ENCODE measurements around the gene MAPK12.

Gene MAPK12

DNA sequence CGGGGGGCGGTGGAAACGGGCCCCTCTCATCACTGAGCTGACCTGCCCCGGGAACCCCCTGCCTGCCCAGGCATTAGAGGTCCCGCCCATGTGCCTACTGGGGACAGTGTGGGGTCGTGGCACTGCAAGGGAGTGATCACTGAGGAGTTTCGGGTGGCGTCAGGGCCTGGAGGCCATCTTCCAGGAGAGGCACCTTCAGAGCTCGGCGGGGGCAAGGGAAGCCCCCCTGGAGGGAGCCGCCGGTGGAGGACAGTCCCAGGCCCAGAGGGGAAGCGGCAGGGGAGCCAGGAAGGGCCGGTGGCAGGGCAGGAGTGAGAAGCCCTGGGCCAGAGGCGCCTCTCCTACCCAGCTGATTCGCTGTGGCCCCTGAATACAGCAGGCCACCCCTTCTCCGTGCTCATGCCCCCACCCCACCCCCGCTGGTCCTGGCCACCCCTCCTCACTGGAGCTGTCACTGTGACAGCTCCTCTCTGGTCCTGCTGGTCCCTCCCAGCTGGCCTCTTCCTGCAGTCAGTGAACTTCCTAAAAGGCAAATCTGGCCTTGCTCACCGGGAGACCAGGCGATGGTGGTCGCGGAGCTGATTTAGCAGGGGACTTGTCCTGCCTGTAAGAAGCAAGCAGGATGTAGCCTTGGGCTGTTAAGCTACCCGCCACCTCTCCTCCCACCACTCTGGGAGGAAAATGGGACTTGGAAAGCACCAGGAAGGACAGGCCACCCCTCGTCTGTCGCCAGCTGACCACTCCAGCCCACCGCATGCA, 10.7 kb upstream of the MAPK12 start:
- no peak overlapping the region for H3K27ac ChIP-seq (ENCODE audit: low read depth, low read length)
- peaks cover 22% of the 10 kb centered on the region for H3K36me3 ChIP-seq (ENCODE audit: control insufficient read depth, insufficient read depth, low read length)
- peaks cover 40% of the 10 kb centered on the region for H3K27me3 ChIP-seq (ENCODE audit: control insufficient read depth, insufficient read depth, low read length)
- peaks cover 7% of the 10 kb centered on the region; the same call in 1 of the 2 replicates for H3K9me3 ChIP-seq (ENCODE audit: control insufficient read depth, insufficient read depth, low read length)
- H3K4me3 ChIP-seq (ENCODE audit: low read depth, low read length), result no peak overlapping the region
- no peak overlapping the region for H3K9ac ChIP-seq (ENCODE audit: low read depth, low read length)
- H3K4me1 ChIP-seq (ENCODE audit: control insufficient read depth, insufficient read depth, low read length), result no peaks in the 10 kb centered on the region

DNA sequence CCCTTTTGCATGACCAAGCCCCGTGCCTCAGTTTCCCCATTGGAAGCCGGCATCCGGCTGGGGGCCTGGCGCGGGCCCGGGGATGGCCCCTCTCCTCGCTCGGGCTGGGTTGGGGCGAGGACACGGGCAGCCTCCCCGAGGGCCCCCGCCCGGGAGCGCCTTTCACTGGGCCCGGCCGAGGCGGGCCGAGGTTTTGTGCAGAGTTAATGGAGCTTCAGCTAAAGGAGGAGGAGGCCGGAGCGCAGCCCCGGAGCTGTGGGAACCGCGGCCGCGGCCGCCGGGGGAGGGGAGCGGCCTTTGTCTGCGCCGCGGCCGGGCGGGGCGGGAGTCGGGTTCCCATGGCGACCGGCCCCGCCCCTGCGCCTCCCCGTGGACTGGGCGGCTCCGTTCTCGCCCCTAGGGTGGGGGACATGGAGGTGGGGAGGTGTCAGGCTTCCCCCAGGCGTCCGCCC, 10.1 kb upstream of the MAPK12 start:
- no peak overlapping the region for H3K9ac ChIP-seq (ENCODE audit: low read depth, low read length)
- H3K4me3 ChIP-seq (ENCODE audit: low read depth, low read length), result peak overlapping the region; percentile 56
- no peak overlapping the region for H3K27ac ChIP-seq (ENCODE audit: low read depth, low read length)
- peaks cover 7% of the 10 kb centered on the region; the same call in 1 of the 2 replicates for H3K9me3 ChIP-seq (ENCODE audit: control insufficient read depth, insufficient read depth, low read length)
- H3K36me3 ChIP-seq (ENCODE audit: control insufficient read depth, insufficient read depth, low read length), result peaks cover 17% of the 10 kb centered on the region
- peaks cover 47% of the 10 kb centered on the region for H3K27me3 ChIP-seq (ENCODE audit: control insufficient read depth, insufficient read depth, low read length)
- no peaks in the 10 kb centered on the region for H3K4me1 ChIP-seq (ENCODE audit: control insufficient read depth, insufficient read depth, low read length)

DNA sequence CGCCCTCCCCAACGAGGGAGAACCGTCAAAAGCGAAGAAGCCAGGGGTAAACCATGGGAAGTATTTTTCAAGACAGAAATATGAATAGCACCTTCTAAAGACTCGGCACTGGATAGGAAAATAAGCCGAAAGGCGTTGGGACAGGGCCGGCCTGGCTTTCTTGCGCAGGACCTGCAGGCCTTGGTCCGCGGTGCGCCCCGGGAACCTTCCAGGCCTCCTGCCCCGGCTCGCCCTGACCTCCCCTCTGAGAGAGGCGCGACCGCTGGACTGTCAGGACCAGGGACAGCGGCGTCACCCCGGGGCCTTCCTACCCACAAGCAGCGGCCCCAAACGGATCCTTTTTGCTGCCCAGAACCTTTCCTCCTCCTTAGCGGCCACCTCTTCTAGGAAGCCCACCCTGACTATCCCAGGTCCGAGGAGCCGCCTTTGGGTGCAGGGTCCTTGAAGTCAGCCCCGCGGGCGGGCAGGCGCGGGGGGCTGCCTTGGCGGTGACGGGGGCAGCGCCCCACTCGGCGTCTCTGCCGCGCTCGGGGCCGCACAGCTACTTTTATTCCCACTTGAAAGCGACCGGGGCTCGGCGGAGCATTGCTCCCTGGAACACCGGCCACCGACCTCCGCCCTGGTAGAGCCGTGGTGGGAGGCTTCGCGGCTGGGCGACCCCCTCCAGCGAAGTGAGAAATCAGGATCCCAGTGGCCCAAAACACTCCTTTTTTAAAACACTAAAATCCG, 9.3 kb upstream of the MAPK12 start:
- H3K4me3 ChIP-seq (ENCODE audit: low read depth, low read length), result peak overlapping the region; percentile 56
- H3K27ac ChIP-seq (ENCODE audit: low read depth, low read length), result no peak overlapping the region
- 0 out of 2 replicates have a peak, but pooled peaks cover 1% of the 10 kb centered on the region for H3K9me3 ChIP-seq (ENCODE audit: control insufficient read depth, insufficient read depth, low read length)
- peaks cover 52% of the 10 kb centered on the region for H3K27me3 ChIP-seq (ENCODE audit: control insufficient read depth, insufficient read depth, low read length)
- H3K36me3 ChIP-seq (ENCODE audit: control insufficient read depth, insufficient read depth, low read length), result peaks cover 10% of the 10 kb centered on the region
- H3K9ac ChIP-seq (ENCODE audit: low read depth, low read length), result no peak overlapping the region
- no peaks in the 10 kb centered on the region for H3K4me1 ChIP-seq (ENCODE audit: control insufficient read depth, insufficient read depth, low read length)

DNA sequence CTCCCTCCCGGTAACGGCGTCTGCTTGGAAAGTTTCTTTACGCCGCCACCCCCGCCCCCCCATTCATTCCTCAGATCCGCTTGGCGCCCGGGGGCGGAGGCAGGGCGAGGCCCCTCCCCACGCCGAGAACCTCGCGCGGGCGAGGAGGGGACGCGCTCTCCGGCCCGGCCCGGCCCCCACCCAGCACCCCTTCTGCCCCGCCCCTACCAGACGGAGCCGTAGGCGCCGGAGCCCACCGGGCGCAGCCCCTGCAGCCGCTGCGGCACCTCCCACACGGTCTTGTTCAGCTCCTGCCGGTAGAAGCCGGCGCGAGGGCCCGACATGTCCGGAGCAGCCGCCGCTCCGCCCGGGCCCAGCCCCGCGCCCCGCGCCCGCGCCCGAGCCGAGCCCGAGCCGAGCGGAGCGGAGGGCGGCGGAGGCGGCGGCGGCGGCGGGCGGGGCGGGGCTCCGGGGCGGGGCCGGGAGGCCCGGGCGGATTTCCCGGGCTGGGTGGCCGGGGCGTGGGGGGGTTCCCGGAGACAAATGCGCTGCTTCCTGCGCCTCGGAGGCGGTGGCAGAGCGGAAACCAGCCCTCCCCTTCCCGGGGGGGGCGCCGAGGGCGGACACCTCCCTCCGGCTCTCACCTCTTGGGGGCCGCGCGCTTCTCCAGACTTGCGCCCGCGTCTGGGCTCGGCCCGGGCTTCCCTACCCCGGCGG, 8.6 kb upstream of the MAPK12 start, which contains the start of gene MAPK11:
Gene MAPK11, minus strand, starts transcription at position 411 of the 696 bp plus-strand sequence. Its CDS starts 88 bp downstream, at position 323.
- Histone ChIP-seq H3K36me3 (ENCODE audit: control insufficient read depth, insufficient read depth, low read length) (peaks cover 3% of the 10 kb centered on the region), H3K9ac (ENCODE audit: low read depth, low read length) (no peak within 1 kb of the TSS), H3K4me3 (ENCODE audit: low read depth, low read length) (peak within 1 kb of the TSS; percentile 56), H3K27ac (ENCODE audit: low read depth, low read length) (no peak within 1 kb of the TSS), H3K27me3 (ENCODE audit: control insufficient read depth, insufficient read depth, low read length) (peaks cover 52% of the 10 kb centered on the region), H3K9me3 (ENCODE audit: control insufficient read depth, insufficient read depth, low read length) (no peaks in the 10 kb centered on the region), H3K4me1 (ENCODE audit: control insufficient read depth, insufficient read depth, low read length) (no peaks in the 10 kb centered on the region)

DNA sequence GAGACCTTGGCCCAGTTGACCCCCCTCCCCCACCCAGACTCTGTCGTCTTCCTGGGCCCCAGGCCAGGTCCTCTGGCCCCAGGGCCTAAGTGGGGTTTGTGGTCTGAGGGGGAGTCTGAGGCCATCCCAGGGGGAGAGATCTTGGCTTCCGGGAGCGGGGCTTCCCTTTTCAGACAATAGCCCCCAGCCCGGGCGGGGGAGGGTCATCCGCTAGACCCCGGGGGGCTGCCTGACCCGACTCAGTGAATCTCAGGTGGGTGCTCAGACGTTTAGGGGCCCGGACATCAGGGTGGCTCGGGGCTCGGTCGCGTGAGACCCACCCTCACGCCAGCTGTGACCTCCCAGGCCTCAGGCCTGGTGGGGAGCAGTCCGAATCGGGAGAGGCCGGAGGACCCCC, 8.1 kb upstream of the MAPK12 start:
- H3K27ac ChIP-seq (ENCODE audit: low read depth, low read length), result no peak overlapping the region
- H3K36me3 ChIP-seq (ENCODE audit: control insufficient read depth, insufficient read depth, low read length), result no peaks in the 10 kb centered on the region
- no peaks in the 10 kb centered on the region for H3K4me1 ChIP-seq (ENCODE audit: control insufficient read depth, insufficient read depth, low read length)
- peaks cover 56% of the 10 kb centered on the region for H3K27me3 ChIP-seq (ENCODE audit: control insufficient read depth, insufficient read depth, low read length)
- peak overlapping the region; percentile 39; the same call in 1 of the 2 replicates for H3K4me3 ChIP-seq (ENCODE audit: low read depth, low read length)
- no peak overlapping the region for H3K9ac ChIP-seq (ENCODE audit: low read depth, low read length)
- H3K9me3 ChIP-seq (ENCODE audit: control insufficient read depth, insufficient read depth, low read length), result no peaks in the 10 kb centered on the region

DNA sequence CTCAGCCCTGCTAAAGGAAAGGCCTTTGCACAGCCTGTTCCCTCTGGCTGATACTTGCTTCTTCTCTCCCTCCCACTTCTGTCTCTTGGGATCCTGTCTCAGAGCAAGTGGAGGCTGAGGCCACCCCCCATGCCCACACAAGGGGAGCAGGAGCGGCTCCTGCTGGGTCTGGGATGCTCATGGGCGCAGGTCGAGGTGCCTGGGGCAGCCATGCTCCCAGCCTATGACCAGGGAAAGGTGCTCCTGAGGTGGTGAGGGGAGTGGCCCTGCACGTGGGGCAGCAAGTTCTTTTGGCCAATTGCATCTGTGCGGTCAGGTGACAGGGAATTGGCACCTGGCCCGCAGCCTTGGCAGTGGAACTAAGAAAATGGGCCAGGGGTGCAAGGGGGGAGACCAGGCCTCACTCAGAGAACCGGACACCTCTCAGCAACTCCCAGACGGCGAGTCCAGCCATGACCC, 7.2 kb upstream of the MAPK12 start:
- H3K9me3 ChIP-seq (ENCODE audit: control insufficient read depth, insufficient read depth, low read length), result no peaks in the 10 kb centered on the region
- H3K4me3 ChIP-seq (ENCODE audit: low read depth, low read length), result no peak overlapping the region
- no peak overlapping the region for H3K9ac ChIP-seq (ENCODE audit: low read depth, low read length)
- peaks cover 57% of the 10 kb centered on the region for H3K27me3 ChIP-seq (ENCODE audit: control insufficient read depth, insufficient read depth, low read length)
- H3K4me1 ChIP-seq (ENCODE audit: control insufficient read depth, insufficient read depth, low read length), result no peaks in the 10 kb centered on the region
- H3K36me3 ChIP-seq (ENCODE audit: control insufficient read depth, insufficient read depth, low read length), result no peaks in the 10 kb centered on the region
- no peak overlapping the region for H3K27ac ChIP-seq (ENCODE audit: low read depth, low read length)

DNA sequence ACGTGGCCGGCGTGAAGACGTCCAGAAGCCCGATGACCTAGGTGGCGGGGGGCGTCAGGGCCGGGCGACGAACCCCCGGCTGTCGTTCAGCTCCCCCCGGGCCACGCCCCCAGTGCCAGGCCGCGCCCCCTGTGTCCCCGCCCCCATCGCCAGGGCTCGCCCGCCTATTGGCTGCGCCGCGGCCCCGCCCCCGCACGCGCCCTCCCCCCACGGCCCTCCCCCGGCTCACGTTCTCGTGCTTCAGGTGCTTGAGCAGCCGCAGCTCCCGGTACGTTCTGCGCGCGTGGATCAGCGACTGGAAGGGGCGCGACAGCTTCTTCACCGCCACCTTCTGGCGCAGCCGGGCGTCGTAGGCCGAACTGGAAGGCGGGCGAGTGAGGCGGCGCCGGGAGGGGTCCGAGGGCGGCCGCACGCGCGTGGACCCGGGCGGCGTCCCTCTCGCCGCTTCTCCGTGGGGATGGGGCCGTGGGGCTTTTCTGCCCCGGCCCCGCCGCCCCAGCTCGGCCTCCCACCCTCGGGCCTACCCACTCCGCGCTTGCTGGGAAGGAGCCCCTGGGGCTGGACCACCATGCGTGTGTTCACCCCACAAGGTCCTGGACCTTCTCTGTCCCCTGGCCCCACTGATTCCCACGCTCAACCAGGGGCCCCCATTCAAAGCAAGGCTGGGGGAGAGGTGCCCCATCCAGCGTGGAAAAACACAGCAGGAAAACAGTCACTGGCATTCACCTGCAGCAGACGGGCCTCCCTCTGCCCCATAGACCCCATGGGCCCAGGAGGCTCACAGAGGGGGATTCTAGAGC, 6.3 kb upstream of the MAPK12 start:
- Histone ChIP-seq H3K9ac (ENCODE audit: low read depth, low read length) (no peak overlapping the region), H3K9me3 (ENCODE audit: control insufficient read depth, insufficient read depth, low read length) (no peaks in the 10 kb centered on the region), H3K27ac (ENCODE audit: low read depth, low read length) (no peak overlapping the region), H3K36me3 (ENCODE audit: control insufficient read depth, insufficient read depth, low read length) (no peaks in the 10 kb centered on the region), H3K4me3 (ENCODE audit: low read depth, low read length) (peak overlapping the region; percentile 43; the same call in 1 of the 2 replicates), H3K27me3 (ENCODE audit: control insufficient read depth, insufficient read depth, low read length) (peaks cover 63% of the 10 kb centered on the region), H3K4me1 (ENCODE audit: control insufficient read depth, insufficient read depth, low read length) (peaks cover 4% of the 10 kb centered on the region)

DNA sequence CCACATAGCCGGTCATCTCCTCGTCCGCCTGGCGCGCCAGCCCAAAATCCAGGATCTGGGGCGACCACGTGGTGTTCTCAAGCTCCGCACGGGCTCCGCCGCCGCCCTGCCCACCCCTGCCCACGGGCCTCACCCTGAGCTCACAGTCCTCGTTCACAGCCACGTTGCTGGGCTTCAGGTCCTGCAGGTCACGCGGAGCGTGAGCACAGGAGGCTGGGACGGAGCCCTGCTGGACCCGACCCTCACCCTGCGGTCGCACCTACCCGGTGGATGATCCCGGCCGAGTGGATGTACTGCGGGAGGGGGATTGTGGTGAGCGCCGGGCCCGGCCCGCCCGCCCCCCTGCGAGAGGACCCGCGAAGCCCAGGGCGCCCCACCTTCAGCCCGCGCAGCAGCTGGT, 5.5 kb upstream of the MAPK12 start:
- H3K4me1 ChIP-seq (ENCODE audit: control insufficient read depth, insufficient read depth, low read length), result peaks cover 12% of the 10 kb centered on the region
- H3K9me3 ChIP-seq (ENCODE audit: control insufficient read depth, insufficient read depth, low read length), result no peaks in the 10 kb centered on the region
- no peak overlapping the region for H3K9ac ChIP-seq (ENCODE audit: low read depth, low read length)
- no peak overlapping the region for H3K4me3 ChIP-seq (ENCODE audit: low read depth, low read length)
- H3K27me3 ChIP-seq (ENCODE audit: control insufficient read depth, insufficient read depth, low read length), result peaks cover 70% of the 10 kb centered on the region
- no peaks in the 10 kb centered on the region for H3K36me3 ChIP-seq (ENCODE audit: control insufficient read depth, insufficient read depth, low read length)
- no peak overlapping the region for H3K27ac ChIP-seq (ENCODE audit: low read depth, low read length)

DNA sequence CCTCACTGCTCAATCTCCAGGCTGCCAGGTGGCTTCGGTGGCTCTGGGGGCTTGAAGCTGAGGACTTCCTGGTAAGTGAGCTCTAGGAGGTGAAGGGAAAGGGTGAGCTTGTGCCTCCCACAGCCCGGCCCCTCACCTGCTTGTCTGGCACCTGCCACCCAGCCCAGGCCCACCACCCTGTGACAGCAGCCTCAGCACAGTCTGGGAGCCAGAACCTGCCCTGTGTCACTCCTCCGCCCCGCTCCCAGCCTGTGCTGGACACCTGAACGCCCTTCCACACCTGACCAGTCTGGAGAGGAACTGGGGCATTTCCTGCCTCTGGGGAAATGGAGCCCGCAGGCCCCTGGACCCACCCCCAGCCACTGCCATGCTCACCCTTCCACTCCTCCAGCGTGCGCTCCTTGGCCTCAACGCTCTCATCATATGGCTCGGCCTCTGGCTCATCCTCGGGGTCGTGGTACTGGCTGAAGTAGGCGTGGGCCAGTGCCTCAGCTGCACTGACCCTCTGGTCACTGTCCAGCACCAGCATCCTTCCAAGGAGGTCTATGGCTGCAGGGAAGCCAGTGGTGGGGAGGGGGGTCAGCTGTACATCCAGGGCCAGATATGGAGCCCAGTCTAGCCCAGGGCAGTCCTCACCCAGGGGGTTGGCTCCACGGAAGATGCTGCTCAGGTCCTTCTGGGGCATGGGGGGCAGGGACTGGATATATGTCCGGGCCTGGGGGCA, 3.6 kb upstream of the MAPK12 start:
- no peak overlapping the region for H3K9ac ChIP-seq (ENCODE audit: low read depth, low read length)
- no peak overlapping the region for H3K27ac ChIP-seq (ENCODE audit: low read depth, low read length)
- H3K4me3 ChIP-seq (ENCODE audit: low read depth, low read length), result no peak overlapping the region
- no peaks in the 10 kb centered on the region for H3K9me3 ChIP-seq (ENCODE audit: control insufficient read depth, insufficient read depth, low read length)
- no peaks in the 10 kb centered on the region for H3K36me3 ChIP-seq (ENCODE audit: control insufficient read depth, insufficient read depth, low read length)
- H3K4me1 ChIP-seq (ENCODE audit: control insufficient read depth, insufficient read depth, low read length), result peaks cover 13% of the 10 kb centered on the region
- H3K27me3 ChIP-seq (ENCODE audit: control insufficient read depth, insufficient read depth, low read length), result peaks cover 67% of the 10 kb centered on the region

All from HUES48 (cell line).